HG03139 (cell line): ENCODE data around the gene PPP2R5E.

Source experiments
- ATAC-seq: cut with Tn5 transposase; IDR thresholded peaks from one replicate; pipeline ENCODE4 v1.9.1; 2021; ENCODE audit not compliant: unreplicated experiment

The PPP2R5E gene

GRCh38 chr14:63474111-63474510 is 69.1 kb downstream of the PPP2R5E start:
- no peak for ATAC-seq

DNA sequence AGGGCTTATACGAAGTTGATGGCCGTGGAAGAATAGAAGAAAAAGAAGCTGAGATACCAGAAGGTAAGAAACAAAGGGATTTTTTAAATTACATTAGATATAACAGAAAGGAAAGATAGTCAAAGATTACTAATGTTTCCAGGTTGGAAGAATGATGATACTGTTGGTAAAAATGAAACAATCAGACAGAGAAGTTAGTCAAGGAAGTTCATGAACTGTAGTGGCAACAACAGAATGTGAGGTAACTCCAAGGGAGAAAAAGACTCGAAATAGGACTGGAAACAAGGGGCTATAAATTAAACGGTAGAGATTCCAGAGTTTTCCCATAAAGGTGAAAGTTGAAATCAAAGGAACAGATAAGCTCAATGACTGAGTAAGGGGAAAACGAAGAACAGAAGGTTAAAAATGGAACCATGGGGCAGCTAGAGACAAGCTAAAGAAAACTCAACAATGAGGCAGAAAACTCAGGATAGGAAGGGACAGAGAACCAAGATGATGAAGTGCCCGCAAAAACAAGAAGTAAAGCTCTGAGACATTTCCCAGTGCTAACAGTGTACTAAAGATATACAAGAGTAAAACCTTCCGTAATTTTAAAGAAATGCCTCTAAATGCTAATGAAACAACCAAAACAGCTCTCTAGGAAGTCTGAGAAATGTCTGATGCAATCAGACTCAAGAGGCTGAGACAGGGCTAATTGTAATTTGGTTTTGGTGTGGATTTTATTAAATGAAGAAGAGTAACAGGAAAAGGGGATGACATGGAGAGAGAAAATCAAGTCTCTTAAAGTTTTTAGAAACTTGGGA is 70.0 kb downstream of the PPP2R5E start:
- ATAC-seq: no peak

- ATAC-seq: peak; percentile 73
Measured at GRCh38 chr14:63470962-63471793, 72.0 kb downstream of the PPP2R5E start.

- ATAC-seq: no peak
Measured at GRCh38 chr14:63468294-63468693, 74.9 kb downstream of the PPP2R5E start.

DNA sequence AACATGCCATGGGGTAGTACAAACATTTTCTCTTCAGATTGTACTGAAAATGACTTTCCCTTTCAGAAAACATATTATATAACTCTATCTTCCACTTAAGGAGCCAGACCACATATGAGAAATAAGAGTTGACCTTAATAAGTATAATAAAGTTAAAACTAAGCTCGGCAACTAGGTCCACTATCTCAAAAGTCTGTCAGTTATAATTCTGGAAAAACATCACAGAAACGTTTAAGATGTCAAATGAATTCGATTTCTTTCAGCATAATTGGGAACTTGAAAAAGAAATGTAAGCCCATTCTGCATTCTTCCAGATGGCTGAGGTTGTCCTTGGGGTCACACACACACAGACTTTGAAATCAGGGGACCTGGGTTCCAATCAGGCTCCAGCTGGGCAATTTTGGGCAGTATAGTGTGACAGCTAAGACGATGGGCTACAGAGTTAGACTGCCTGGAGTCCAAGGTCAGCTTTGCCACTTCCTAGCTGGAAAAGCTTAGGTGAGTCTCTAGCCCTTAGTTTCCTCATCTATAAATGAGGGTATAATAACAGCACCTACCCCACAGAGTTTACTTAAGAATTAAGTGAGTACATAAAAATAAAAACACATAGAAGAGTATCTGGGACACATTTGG is 75.6 kb downstream of the PPP2R5E start:
- ATAC-seq: no peak

DNA sequence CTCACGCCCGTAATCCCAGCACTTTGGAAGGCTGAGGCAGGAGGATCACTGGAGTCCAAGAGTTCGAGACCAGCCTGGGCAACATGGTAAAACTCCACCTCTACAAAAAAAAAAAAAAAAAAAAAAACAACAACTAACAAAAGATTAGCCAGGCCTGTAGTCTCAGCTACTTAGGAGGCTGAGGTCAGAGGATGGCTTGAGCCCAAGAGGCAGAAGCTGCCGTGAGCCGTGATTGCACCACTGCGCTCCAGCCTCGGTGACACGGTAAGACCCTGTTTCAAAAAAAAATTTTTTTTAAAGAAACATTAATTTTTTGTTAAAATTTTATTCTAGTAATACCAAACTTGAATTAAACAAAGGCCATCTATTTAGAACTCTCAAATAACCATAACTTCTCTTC is 77.8 kb downstream of the PPP2R5E start:
- ATAC-seq: no peak

DNA sequence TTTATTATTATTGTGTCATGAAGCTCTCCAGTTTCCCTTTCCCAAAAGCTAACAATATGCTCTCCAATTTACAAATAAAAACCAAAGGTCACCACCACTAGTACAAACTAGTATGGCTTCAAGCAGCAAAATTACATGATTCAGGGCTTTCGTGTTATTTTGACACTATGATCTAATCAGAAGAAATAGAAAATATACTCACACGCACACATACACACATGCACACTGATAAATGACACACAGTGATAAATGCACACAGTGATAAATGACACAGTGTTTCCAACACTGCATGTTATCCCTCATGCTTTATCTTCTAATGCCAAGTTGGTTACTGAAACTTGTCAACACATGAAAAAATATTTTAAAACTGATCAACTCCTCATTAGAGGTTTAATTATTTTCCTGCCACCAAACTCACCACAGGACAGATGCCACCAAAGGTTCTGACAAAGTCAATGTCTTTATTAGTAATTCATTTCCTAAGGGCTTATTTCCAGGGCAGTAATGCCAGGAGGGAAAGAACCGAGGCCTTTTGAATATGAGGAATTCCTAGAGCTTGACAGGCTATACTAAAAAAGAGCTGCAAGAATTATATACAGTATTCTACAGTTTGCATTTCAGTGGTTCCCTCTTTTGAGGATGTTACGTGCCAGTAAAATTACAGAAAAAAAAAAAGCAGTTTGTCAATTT is 82.4 kb downstream of the PPP2R5E start:
- ATAC-seq: no peak

GRCh38 chr14:63459738-63460137 is 83.4 kb downstream of the PPP2R5E start:
- no peak for ATAC-seq

- no peak for ATAC-seq
Measured at GRCh38 chr14:63457498-63457897, 85.7 kb downstream of the PPP2R5E start.

DNA sequence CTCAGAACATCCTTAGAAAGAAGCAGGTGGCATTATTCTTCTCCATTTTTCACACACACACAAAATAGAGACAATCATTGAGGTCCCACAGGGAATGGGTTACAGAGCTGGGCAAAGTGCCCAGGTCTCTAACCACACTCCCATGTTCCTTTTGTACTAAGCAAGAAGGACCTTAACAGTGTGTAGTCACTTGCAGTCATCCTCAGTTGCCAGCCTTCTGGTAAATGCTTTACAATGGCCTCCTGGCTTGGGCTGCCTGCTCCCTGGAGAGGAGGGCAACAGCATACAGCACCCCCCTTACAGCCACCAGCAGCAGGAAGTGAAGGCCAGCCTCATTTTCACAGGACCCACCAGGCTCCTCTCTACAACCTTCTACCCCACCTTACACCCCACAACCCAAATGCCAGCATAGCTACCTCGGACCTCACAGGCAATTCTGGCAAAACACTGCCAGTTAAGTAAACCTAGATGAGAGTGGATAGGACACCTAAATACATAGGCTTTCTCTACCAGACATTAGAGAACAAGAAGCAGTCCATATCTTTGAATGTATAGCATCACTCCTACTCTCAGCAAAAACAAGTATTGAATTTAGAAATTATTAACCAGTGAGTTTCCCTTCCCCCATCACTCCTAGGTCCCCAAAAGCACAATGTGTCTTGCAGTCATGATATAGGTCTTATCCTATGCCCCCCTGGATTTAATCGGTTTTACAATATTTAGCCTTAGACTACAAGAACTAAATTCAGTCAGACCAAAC is 88.1 kb downstream of the PPP2R5E start:
- ATAC-seq: peak; percentile 60

DNA sequence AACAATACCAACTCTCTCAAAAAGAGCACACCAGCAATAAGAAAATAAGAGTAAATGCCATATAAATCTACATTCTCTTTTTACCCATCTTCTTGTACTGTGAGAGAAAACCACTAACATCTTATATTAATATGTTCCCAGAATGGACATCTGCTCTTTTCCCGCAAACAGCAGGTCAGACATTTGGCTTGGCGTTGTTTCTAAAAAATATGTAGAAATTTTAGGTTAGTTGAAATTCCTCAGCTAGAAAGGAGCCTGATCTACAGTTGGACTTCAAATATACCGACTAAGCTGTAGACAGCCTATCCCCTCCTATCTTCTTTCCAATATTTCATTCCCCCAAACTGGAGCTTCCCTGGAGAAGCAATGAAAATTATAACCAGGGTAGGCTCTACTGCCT is 88.7 kb downstream of the PPP2R5E start:
- no peak for ATAC-seq

- no peak for ATAC-seq
Measured at GRCh38 chr14:63453443-63453936, 89.7 kb downstream of the PPP2R5E start.

DNA sequence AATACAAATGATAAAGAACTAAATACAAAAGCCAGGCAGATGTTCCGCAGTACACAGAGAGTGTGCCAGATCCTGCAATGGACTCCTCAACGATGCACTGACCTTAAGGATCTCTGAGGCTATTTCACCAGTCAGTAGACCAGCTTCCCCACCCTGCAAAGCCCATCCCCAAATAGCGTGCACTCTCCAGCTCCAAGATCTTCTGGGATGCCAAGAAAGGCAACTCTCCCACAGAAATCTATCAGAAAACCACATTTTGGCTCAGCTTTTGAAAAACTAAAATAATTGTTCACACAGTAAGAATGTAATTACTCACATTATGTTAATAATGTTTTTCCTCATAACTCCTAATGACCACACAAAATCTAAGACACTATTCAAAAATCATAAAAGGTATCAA is 90.4 kb downstream of the PPP2R5E start:
- ATAC-seq: no peak

DNA sequence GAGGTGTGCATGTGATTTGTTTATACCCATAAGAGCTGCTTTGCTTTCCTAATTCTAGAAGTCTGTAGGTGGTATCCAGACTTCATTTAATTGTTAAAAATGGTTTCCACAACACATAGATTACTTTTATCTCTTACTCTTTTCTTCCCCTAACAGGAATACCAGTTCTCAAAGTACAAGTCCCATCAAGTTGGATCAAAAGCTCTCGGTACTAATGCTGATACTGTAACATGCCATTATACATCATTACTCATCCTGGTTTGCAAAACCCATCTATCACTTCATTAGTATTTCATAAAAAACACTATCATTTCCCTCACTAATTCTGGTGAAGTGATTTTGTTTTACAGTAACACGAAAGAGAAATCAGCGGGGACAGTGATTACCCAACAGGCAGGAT is 94.3 kb downstream of the PPP2R5E start:
- ATAC-seq: no peak

GRCh38 chr14:63444588-63444987 is 98.6 kb downstream of the PPP2R5E start:
- no peak for ATAC-seq

GRCh38 chr14:63443988-63444387 is 99.2 kb downstream of the PPP2R5E start:
- ATAC-seq: no peak

DNA sequence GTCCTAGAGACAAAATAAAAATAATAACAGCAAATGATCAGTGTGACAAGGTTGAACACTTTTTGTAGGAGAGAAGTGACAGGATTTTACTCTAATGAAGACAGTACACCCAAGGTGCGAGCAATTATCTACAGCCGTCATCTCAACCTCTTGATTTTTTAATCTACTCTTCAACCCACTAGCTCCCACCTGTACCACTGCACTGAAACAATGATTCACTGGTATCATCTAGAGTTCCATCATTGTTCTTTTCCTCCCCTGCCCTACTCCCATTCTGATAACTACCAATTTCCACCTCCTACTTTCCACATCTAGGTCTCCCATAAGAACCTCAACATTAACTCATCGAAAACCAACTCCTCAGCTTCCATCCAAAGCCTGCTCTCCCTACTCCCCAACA is 99.8 kb downstream of the PPP2R5E start:
- ATAC-seq: no peak

DNA sequence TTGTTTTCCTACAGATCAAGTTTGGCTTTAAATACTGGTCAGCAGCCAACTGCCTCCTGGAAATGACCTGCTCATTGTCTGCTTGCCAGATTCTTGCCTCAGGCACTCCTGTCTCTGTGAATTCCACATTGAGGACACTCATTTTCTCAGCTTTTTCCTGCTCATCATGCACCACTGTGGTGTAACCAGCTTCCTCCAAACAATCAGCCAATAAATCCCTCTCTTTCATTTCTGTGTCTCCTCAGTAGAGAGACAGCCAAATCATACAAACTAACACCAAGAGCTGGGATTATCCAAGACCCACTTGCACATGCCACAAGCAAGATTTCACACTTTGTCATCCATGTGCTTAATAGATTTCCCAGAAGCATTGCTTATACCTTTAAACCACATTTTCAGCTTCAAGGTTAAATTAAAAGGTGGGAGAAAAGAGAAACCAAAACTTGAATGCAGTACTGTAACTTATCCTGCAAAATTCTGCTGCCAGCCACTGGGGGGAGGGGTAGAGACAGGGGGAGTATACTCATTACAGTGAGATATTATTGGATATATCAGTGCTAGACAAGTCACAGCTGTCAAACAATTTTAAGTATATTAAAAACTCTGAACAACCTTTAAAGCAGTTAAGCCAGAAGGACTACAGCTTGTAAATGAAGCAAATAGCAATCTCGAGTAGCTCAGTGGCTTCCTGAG is 105.0 kb downstream of the PPP2R5E start:
- no peak for ATAC-seq

DNA sequence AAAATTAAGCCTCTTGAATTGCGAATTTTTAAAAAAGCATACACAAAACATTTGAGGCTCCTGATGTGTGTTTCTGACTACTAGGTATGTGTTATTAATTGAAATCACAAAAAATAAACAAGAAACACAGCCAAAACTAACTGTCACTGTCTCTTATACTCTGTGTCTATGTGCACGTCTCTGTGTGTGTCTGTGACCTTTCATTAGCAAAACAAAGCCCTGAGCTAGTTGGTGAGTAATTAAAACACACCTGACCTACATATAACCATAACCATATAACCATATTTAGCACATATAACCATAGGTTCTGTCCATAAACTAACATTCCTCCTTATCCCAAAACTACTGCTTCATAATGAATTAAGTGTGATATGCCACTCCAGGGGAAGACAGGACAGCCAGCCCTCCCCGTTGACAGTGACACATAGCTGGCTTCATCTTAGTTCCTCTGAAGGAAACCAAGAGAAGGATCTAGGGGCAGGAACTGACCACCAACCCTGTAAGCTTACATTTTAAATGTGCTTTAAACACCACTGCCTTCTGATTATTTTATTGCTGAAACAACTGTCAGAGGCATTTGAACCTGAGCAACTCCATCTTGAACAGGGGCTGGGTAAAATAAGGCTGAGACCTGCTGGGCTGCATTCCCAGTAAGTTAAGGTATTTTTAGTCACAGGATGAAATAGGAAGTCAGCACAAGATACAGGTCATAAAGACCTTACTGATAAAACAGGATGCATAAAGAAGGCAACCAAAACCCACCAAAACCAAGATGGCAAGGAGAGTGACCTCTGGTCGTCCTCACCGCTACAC is 106.7 kb downstream of the PPP2R5E start:
- ATAC-seq: no peak
